Caco-2 (cell line): ENCODE results near the gene CCT8L2. TPM values are rescaled to one million over a fixed set of nuclear protein-coding genes. Genes with fewer than 3 reads are reported as not detected.
"Not testable (repeated sequence)": the region's sequence is repeated elsewhere in the genome, so short reads cannot be mapped to it uniquely, and the experiment has no call there.

Source experiments
- Bru-seq: library from RNA; stranded (reverse); fragments of 400-500 nt; gene quantifications from one replicate; lab custom pipeline; 2021; lab: Mats Ljungman, UMichigan
- BruChase-seq, 2 experiments: library from RNA; stranded (reverse); fragments of 400-500 nt; gene quantifications; one replicate each; lab custom pipeline; 2021; lab: Mats Ljungman, UMichigan
- BruUV-seq: library from RNA; stranded (reverse); fragments of 400-500 nt; replicated peaks from 2 replicates; lab custom pipeline; 2021; lab: Mats Ljungman, UMichigan
- CTCF ChIA-PET: fragments of 300-600 bp; sonication (Branson Sonifier 250); formaldehyde crosslinking; loops from one replicate; lab custom pipeline; 2022; ENCODE audit warnings: antibody characterized with exemption; lab: Charles Lee
- POLR2A ChIA-PET: fragments of 300-600 bp; sonication (Branson Sonifier 250); formaldehyde crosslinking; loops from one replicate; lab custom pipeline; 2022; ENCODE audit warnings: antibody characterized with exemption; lab: Charles Lee
- DNase-seq, 2 experiments: peaks; one replicate each; pipeline versions ENCODE4 v3.0.0 to v3.0.0-alpha.2; 2020 to 2022
- H3K27me3 ChIP-seq: replicated peaks from 2 replicates; pipeline ENCODE4 v1.6.0; 2011; ENCODE audit warnings: low read length; ENCODE audit not compliant: control insufficient read depth, insufficient read depth
- H3K36me3 ChIP-seq: 2 replicates; pipeline ENCODE4 v1.5.1; 2011; ENCODE audit warnings: low read length; ENCODE audit not compliant: control insufficient read depth, insufficient read depth
- H3K4me1 ChIP-seq: fragments of 250-450 bp; sonication (Bioruptor Pico); 2 replicates; pipeline ENCODE4 v1.5.1; 2020; ENCODE audit warnings: mild to moderate bottlenecking
- H3K4me3 ChIP-seq: 2 replicates; pipeline ENCODE4 v1.5.1; 2011; ENCODE audit warnings: low read depth, mild to moderate bottlenecking, control low read depth, low read length
- H3K9me3 ChIP-seq: fragments of 250-450 bp; sonication (Bioruptor Pico); 2 replicates; pipeline ENCODE4 v1.5.1; 2020; ENCODE audit warnings: mild to moderate bottlenecking, moderate library complexity
- H3K27ac Mint-ChIP-seq: one replicate; pipeline ENCODE4 v1.8.0; 2022; ENCODE audit warnings: mixed read lengths; ENCODE audit not compliant: unreplicated experiment
- H3K27me3 Mint-ChIP-seq: one replicate; pipeline ENCODE4 v1.8.0; 2022; ENCODE audit warnings: mixed read lengths; ENCODE audit not compliant: insufficient read depth, unreplicated experiment
- H3K36me3 Mint-ChIP-seq: one replicate; pipeline ENCODE4 v1.8.0; 2022; ENCODE audit warnings: mild to moderate bottlenecking, mixed read lengths; ENCODE audit not compliant: insufficient read depth, unreplicated experiment
- H3K4me1 Mint-ChIP-seq: one replicate; pipeline ENCODE4 v1.8.0; 2022; ENCODE audit warnings: low read depth, mixed read lengths; ENCODE audit not compliant: unreplicated experiment
- H3K4me3 Mint-ChIP-seq: one replicate; pipeline ENCODE4 v1.8.0; 2022; ENCODE audit warnings: mild to moderate bottlenecking, moderate library complexity, mixed read lengths; ENCODE audit not compliant: unreplicated experiment
- H3K9me3 Mint-ChIP-seq: one replicate; pipeline ENCODE4 v1.8.0; 2022; ENCODE audit warnings: mixed read lengths; ENCODE audit not compliant: unreplicated experiment
- intact Hi-C: fragments of 100-400 bp; cut with micrococcal nuclease; formaldehyde crosslinking; loops from one replicate; pipeline ENCODE4 v1.10.0; 2022; ENCODE audit not compliant: unreplicated experiment
- long read RNA-seq: library from polyadenylated mRNA; stranded (forward); transcript quantifications from one replicate; pipeline ENCODE4 v2.0.0, GENCODE V29; 2022
- total RNA-seq: library from RNA; stranded (reverse); gene quantifications from 2 replicates; pipeline ENCODE4 v1.2.3, GENCODE V29; 2022

CCT8L2 gene
- not detected in 2 replicates for total RNA-seq
- Bru-seq, nascent RNA = not detected
- BruChase-seq, experiment 1, labeled RNA remaining after a 2-hour chase = not detected
- not detected for BruChase-seq, experiment 2, labeled RNA remaining after a 6-hour chase
- long read RNA-seq = 0 reads

- H3K9me3 Mint-ChIP-seq, H3K27me3 ChIP-seq: not testable (repeated sequence)
Observed at GRCh38 chr22:16592710-16593109, at the start of gene CCT8L2. TSS of gene CCT8L2 (minus strand) at chr22:16592810. CDS start at chr22:16592550, 260 bp downstream.

GRCh38 chr22:16635442-16635841, 42.8 kb upstream of the CCT8L2 start:
- H3K27me3 ChIP-seq, H3K4me3 Mint-ChIP-seq, intact Hi-C loops, H3K4me1 Mint-ChIP-seq, POLR2A ChIA-PET, H3K9me3 ChIP-seq, H3K36me3 Mint-ChIP-seq, CTCF ChIA-PET, H3K4me1 ChIP-seq, H3K9me3 Mint-ChIP-seq, H3K4me3 ChIP-seq, H3K27me3 Mint-ChIP-seq, H3K36me3 ChIP-seq, DNase-seq, H3K27ac Mint-ChIP-seq, BruUV-seq: not testable (repeated sequence)

More at GRCh38 chr22:16592710-16593109, at the start of gene CCT8L2:
- DNase-seq, H3K4me3 Mint-ChIP-seq, H3K4me1 Mint-ChIP-seq, H3K4me1 ChIP-seq, CTCF ChIA-PET, H3K36me3 Mint-ChIP-seq, H3K27me3 Mint-ChIP-seq, H3K36me3 ChIP-seq, intact Hi-C loops, H3K27ac Mint-ChIP-seq, BruUV-seq, H3K4me3 ChIP-seq, POLR2A ChIA-PET, H3K9me3 ChIP-seq: not testable (repeated sequence)

GRCh38 chr22:16634092-16634491, 41.5 kb upstream of the CCT8L2 start:
- intact Hi-C loops, H3K27me3 Mint-ChIP-seq, DNase-seq, BruUV-seq, H3K27me3 ChIP-seq, CTCF ChIA-PET, H3K4me3 ChIP-seq, H3K36me3 Mint-ChIP-seq, H3K36me3 ChIP-seq, H3K4me1 Mint-ChIP-seq, POLR2A ChIA-PET, H3K9me3 ChIP-seq, H3K4me1 ChIP-seq, H3K9me3 Mint-ChIP-seq, H3K27ac Mint-ChIP-seq, H3K4me3 Mint-ChIP-seq: not testable (repeated sequence)

- H3K27me3 ChIP-seq, POLR2A ChIA-PET, intact Hi-C loops, H3K36me3 Mint-ChIP-seq, H3K9me3 Mint-ChIP-seq, H3K27ac Mint-ChIP-seq, DNase-seq, H3K36me3 ChIP-seq, CTCF ChIA-PET, H3K27me3 Mint-ChIP-seq, H3K9me3 ChIP-seq, H3K4me3 Mint-ChIP-seq, H3K4me3 ChIP-seq, H3K4me1 Mint-ChIP-seq, H3K4me1 ChIP-seq, BruUV-seq: not testable (repeated sequence)
Observed at GRCh38 chr22:16628476-16628875, 35.9 kb upstream of the CCT8L2 start.

GRCh38 chr22:16625018-16625417, 32.4 kb upstream of the CCT8L2 start:
- CTCF ChIA-PET, H3K4me1 ChIP-seq, DNase-seq, POLR2A ChIA-PET, H3K36me3 Mint-ChIP-seq, H3K4me3 Mint-ChIP-seq, H3K27ac Mint-ChIP-seq, H3K27me3 ChIP-seq, intact Hi-C loops, H3K4me1 Mint-ChIP-seq, BruUV-seq, H3K27me3 Mint-ChIP-seq, H3K36me3 ChIP-seq, H3K9me3 ChIP-seq, H3K4me3 ChIP-seq, H3K9me3 Mint-ChIP-seq: not testable (repeated sequence)

- DNase-seq, H3K4me1 Mint-ChIP-seq, H3K4me1 ChIP-seq, CTCF ChIA-PET, intact Hi-C loops, H3K27me3 Mint-ChIP-seq, H3K4me3 ChIP-seq, H3K36me3 ChIP-seq, H3K4me3 Mint-ChIP-seq, H3K9me3 Mint-ChIP-seq, POLR2A ChIA-PET, H3K27ac Mint-ChIP-seq, H3K36me3 Mint-ChIP-seq, BruUV-seq, H3K27me3 ChIP-seq, H3K9me3 ChIP-seq: not testable (repeated sequence)
Observed at GRCh38 chr22:16623595-16623994, 31.0 kb upstream of the CCT8L2 start.

- H3K27ac Mint-ChIP-seq, intact Hi-C loops, H3K36me3 ChIP-seq, H3K9me3 ChIP-seq, DNase-seq, H3K9me3 Mint-ChIP-seq, POLR2A ChIA-PET, H3K27me3 Mint-ChIP-seq, BruUV-seq, CTCF ChIA-PET, H3K4me3 Mint-ChIP-seq, H3K4me3 ChIP-seq, H3K27me3 ChIP-seq, H3K4me1 Mint-ChIP-seq, H3K4me1 ChIP-seq, H3K36me3 Mint-ChIP-seq: not testable (repeated sequence)
Observed at GRCh38 chr22:16617516-16617915, 24.9 kb upstream of the CCT8L2 start.
